ENCODE measurements around the gene PAH.

PAH gene

DNA sequence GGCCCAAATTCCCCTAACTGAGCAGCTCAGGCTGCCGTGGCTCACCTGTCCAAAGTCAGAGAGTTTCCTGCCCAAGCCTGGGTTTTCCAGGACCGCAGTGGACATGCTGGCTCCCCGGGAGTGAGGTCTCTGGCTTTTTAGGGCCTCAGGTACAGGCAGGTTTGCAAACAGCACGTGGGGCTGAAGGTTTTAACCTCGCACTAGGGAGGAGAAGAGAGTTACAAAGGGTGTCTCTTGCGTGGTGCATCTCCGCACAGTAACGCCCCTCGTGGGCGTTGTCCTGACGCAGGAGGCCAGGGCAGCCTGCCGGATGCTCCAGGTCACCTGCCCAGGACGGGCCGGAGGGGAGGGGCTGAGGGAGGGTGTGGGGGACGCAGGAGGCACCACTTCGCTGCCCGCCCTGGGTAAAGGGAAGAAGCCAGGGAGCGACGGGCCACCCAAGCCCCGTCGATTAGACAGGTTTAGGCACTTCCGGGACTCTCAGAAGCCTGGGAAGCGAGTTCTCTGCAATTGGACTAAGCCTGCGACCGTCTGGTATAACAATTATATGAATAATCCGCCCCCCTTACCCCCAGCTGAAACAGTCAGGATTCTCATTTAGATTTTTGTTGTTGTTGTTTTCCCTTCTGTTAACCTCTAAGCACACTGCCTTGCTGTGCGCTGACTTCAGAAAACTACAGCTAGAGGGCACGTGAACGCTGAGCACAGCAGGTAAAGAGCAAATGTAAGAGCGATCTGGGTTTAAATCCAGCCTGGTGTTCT is at the start of gene PAH:
Gene PAH, minus strand, starts transcription at position 219 of the 762 bp plus-strand sequence. Its CDS starts 114 bp downstream, at position 105.
- peak; percentile 18 for DNase-seq

DNA sequence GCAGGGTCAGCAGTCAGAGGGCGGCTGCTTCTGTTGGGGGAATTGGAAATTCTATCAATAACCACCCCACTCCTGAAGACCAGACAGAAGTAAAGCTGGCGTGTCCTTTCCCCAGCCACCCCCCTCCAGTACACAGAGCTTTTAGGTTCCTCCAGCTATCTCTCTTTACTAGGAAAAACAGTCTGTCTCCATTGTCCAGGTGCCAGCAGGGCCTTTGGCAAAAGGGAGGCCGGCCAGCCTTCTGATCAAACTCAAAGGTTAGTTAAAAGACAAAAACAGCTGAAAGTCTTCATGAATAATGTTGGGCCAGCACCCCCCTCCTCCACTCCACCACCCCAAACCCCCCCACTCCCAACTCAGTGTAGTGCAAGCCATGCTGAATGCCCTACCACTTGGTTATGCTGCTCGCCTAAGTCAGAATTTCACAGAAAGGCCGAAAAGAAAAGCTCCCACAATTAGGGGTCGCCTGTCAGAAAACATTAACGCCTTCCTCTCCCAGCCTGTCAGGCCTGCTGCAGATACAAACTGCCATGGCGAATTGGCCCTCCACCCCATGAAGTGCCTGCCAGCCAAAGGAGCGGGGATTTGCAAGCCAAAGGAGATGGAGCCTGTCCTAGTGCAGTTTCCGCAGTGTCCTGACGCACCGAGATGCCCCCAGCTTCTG is 49.3 kb upstream of the PAH start:
- DNase-seq: no peak

DNA sequence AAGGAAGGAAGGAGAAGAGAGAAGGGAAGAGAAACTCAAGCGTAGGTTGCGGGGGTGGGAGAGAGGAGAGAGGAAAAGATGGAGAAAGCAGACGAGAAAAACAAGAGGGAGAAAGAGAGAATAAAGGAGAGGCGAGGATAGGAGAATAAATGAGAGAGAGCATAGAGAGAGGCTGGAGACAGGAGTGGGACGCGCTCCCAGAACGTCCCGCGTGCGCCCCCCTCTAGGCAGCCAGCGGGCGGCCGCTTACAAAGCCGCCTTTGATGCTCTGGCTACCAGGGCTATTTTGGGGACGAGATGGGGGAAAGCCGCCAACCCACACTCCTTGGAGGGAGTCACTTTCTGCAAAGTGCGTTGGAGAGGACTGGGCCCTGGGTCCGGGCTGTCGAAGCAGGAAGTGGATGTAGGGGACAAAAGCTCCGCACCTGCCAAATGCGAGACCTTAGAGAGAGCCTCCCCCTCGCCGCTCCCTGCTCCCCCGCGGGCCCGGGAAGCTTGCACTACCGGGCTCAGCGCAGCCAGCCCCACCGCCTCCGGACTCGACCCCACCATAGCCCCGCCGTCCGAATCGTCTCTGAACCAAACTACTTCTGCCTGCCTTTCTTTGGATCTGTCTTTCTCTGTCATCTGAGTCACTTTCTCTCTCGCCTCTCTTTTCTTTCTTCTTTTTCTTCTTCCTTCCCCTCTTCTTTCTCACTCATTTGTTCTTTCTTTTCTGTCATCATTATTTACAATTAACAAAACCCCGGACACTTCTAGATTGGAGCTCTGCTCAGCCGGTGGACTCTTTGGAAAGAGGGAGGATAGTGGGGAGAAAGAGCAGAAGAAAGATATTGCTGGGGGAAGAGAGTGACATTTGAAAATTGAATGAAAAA is 48.5 kb upstream of the PAH start:
- DNase-seq: no peak

DNA sequence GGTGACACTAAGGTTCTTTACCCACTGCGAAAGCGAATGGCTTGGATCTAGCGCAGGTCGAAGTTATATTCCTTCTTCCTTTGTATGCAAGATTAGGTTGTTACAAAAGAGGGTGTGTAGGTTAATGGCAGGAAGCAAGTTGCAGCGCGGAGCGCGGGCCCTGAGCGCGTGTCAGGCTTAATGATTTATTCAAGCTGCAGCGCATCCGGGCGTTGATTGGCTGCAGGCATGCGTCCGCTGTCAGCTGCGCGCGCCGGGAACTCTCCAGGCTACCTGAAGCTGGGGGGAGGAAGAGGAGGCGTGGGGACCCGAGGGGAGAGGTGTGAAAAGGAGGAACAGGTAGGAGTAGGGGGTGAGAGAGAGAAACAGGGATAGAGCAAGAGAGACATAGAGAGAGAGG is 47.8 kb upstream of the PAH start:
- no peak for DNase-seq

DNA sequence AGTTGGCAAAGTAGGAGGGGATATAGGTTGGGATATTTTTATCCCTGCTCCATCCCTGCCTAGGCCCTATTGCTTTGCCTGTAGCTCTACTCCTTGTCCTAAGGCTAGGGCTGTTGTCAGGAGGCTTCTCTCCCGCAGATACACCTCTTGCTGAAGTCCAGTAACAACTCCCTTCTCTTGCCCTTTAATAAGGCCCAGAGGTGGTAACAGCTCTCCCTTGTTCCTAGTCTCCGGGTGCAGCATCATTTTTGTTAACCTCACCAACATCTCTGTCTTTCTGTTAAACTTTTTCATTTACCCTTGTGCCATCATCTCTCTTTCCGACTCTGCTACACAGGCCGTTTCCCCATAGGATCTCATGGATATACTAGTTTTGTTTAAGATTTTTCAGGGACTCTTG is 46.8 kb upstream of the PAH start:
- no peak for DNase-seq

DNA sequence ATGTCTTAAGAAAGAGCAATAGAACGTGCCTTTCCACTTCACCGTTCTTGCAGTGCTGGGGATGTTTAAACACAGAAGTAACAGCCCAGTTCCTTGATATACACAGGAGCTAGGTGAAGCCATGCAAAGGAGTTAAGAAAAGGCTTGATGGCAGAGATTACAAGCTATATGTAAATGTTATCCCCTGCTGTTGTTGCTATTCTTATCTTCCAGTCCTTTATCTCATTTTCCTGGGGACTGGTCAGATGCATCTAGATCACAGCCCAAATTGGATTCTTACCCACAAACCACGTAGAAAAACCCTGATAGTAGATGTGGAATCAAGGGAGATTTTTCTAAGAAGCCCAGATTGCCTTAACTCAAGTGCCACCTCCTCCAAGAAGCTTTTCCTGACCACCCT is 45.9 kb upstream of the PAH start:
- DNase-seq: no peak

DNA sequence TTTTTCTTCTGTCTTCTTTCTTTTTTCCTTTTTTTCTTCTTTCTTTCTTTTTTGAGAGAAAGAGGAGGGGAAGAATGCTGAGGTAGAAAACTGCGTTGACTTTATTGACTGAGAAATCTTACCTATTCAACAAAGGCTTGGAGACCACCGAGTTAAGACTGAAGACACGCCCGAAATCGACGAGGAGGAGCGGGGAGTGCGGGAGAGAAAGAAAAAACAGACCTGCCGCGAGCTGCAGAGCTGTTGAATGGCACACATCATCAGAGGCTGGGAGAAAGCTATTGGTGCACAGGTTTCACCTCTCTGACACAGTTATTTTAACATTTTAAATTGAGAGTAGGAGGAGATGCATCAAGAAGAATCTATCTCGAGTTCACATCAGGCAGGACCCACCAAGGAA is 45.5 kb upstream of the PAH start:
- no peak for DNase-seq

DNA sequence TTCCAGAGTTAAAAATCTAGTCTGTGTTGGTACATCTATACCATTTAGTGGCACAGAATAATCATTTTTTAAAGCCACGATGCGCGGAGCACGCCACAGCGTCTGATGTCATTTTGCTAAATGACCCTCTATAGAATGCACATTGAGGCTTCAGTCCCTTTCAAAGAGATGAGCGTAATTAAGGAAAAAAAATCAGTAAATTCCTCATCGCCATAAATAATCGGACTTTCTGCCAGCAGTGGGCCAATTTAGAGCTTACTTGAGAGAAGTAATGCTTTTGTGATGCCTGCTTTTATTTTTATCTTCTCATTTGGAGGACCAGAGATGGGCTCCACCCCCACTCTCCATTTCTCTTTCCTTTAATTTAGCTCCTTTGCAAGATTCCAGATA is 44.4 kb upstream of the PAH start:
- no peak for DNase-seq

DNA sequence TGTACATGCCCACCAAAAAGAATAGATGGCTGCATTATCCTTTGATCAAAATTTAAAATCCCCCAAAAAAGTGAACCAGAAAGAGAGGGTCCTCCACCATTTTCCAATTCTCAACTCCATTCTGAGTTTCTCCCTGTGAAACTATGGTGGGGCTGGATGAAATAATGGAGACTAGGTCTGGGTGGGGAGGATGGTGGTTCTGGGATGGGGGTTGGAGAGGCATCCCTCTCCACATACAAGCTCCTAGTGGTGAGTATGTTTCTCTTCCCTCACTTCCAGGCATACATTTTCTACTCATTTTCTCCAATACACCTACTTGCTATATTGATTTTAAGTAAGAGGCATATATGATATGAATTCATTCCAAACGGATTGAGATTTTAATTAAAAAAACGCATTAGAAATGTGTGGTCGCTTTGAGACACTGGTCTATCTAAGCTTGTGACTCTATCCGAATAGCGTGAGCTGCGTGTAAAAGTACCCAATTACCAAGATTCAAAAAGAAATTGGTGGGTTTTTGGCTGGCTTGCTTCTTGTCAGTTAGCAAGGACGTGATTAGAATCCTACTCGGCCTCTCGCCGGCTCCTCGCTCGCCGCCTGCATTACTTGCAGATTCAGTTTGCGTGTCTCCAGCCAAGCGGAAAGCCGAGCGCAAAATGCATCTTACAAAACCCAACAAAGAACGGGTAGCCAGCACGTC is 43.9 kb upstream of the PAH start:
- no peak for DNase-seq

DNA sequence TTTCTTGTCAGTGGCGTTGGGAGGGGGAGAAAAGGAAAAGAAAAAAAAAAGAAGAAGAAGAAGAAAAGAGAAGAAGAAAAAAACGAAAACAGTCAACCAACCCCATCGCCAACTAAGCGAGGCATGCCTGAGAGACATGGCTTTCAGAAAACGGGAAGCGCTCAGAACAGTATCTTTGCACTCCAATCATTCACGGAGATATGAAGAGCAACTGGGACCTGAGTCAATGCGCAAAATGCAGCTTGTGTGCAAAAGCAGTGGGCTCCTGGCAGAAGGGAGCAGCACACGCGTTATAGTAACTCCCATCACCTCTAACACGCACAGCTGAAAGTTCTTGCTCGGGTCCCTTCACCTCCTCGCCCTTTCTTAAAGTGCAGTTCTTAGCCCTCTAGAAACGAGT is 42.3 kb upstream of the PAH start:
- no peak for DNase-seq

DNA sequence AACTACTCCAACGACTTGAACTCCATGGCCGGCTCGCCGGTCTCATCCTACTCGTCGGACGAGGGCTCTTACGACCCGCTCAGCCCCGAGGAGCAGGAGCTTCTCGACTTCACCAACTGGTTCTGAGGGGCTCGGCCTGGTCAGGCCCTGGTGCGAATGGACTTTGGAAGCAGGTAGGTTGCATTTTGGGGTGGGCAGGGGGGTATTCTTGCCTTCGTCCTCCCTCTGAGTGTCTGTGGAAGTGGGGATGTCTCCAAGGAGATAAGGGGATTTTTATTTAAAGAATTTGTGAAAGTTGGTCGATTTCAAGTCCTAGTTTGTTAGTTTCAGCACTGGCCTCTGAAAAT is 41.8 kb upstream of the PAH start:
- no peak for DNase-seq

DNA sequence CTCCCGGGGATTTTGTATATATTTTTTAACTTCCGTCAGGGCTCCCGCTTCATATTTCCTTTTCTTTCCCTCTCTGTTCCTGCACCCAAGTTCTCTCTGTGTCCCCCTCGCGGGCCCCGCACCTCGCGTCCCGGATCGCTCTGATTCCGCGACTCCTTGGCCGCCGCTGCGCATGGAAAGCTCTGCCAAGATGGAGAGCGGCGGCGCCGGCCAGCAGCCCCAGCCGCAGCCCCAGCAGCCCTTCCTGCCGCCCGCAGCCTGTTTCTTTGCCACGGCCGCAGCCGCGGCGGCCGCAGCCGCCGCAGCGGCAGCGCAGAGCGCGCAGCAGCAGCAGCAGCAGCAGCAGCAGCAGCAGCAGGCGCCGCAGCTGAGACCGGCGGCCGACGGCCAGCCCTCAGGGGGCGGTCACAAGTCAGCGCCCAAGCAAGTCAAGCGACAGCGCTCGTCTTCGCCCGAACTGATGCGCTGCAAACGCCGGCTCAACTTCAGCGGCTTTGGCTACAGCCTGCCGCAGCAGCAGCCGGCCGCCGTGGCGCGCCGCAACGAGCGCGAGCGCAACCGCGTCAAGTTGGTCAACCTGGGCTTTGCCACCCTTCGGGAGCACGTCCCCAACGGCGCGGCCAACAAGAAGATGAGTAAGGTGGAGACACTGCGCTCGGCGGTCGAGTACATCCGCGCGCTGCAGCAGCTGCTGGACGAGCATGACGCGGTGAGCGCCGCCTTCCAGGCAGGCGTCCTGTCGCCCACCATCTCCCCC is 41.2 kb upstream of the PAH start:
- no peak for DNase-seq

DNA sequence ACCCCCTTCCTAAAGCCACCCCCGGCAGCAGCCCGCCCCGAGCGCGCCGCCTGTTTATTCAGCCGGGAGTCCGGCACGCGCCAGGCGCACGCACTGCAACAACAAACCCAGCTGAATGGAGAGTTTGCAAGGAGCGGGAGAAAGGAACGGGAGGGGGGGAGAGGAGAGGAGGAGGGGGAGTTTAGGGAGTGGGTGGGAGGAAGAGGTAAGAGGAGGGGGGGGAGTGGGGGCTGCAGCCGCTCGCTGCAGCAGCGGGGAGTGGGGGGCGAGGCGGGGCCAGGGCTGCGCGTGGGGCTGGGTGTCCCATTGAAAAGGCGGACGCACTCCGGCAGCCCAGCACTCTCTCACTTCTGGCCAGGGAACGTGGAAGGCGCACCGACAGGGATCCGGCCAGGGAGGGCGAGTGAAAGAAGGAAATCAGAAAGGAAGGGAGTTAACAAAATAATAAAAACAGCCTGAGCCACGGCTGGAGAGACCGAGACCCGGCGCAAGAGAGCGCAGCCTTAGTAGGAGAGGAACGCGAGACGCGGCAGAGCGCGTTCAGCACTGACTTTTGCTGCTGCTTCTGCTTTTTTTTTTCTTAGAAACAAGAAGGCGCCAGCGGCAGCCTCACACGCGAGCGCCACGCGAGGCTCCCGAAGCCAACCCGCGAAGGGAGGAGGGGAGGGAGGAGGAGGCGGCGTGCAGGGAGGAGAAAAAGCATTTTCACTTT is 40.5 kb upstream of the PAH start, which contains the start of gene ASCL1:
Gene ASCL1, plus strand, starts transcription at position 336 of the 712 bp plus-strand sequence. CDS start 571 bp downstream, outside the sequence.
- DNase-seq: no peak

DNA sequence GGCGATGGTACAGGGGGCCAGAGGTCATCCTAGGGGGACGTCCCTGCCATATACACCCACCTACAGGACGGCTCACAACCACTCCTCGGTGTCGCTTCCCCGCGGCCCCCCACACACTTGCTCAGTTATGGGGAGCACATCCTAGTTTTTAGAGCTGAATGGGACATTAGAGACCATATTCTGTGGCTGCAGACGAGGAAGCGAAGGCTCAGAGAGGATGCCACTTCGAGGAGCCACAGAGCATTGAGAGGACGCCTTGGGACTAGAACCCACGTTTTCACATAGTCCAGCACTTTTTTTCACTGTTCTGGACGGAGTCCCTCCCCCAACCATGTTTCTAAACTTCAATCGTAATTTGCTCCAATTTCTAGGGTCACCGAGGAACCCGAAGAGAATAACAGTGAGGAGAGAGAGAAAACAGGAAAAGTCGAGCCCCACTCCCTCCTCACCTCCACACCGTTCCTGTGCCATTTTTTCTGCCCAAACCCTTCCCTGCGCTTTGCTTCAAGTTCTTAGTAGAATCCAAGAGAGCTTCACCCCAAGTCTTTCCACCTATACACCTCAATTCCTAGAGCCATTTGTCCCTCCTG is 39.8 kb upstream of the PAH start:
- no peak for DNase-seq

DNA sequence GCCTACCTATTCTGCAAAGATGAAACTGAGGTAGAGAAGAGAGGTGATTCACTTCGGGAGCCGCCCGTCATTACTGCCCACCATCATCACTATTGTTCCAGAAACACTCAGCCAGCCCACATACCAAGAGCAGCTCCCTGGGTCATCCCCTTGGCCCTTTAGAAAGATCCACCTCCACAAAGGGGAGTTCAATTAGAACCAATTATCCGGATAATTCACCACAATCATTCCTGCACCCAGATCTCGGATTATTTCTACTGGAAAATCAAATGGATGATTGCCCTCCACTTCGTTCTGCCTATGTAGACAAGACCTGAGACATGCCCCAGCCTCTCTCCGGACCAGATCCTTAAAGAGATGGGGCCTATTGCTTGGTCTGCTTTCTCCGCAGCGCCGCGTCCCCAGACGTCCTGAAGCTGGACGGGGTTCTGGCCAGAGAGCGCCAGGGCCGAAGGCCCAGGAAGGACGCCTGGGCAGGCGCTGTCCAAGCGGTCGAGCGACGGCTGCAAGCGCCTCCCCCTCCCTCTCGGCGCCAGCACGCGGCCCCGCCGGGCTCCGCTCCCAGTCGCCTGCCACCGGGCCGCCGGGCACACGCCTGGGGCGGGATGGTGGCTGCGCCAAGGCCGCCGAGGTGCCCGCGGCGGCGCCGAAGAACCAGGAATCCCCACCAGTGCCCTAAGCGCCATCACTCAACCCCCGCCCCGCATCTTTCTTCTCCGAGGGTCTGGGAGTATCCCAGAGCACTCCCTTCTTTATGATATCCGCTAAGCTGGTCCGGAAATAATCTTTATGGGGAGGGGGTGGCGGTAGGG is 39.1 kb upstream of the PAH start:
- DNase-seq: no peak

DNA sequence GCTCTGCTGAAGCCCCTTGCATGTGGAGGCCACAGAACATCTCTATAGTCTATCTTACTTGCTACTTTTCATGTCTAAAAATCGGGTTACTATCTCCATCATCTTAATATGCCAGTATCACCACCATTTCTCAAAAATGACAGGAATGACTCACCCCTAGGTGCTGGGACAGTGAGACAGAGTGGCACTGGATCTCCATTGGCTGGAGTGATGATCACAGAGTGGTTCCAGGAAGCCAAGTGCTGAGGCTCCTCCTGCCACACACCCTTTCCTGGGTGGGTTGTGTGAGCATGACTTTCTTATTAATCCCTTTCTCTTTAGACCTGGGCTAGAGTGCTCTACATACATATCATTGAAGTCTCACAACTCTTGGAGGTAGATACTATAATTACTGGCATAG is 37.1 kb upstream of the PAH start:
- DNase-seq: no peak

DNA sequence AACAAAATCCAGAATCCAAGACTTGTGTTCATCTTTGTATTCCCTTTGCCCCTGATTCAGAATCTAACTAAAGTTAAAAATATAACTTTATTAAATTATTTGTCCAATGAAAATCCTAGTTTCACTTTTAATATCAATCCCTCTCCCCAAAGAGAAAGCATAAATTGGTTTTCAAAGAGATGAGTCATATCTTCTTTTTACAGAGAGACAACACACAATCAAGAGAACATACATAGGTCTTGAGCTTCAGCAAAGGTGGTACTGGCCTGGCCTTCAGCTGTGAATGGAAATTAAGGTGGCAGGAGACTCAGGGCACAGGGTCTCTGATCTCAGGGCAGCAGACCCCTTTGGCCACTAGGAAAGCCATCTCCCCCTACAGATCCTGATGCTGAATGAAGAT is 36.2 kb upstream of the PAH start:
- DNase-seq: no peak

DNA sequence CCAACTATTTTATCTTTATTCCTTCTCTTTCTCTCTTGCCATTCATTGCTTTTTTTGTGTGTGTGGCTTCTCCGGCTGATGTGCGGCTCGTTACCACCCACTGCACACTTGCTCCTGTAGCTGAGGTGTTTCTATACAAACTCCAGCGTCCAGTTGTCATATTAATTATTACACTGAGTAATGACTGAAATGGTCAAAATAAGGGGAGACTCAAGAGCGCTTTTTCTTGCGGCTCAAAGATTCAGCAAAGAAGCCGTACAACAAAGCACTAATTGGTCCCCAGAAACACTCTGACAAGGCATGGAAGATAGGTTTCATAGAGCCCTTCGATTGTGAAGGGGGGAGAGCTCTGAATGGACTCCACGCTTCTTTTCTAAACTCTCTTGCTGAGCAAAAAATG is 34.8 kb upstream of the PAH start:
- no peak for DNase-seq

DNA sequence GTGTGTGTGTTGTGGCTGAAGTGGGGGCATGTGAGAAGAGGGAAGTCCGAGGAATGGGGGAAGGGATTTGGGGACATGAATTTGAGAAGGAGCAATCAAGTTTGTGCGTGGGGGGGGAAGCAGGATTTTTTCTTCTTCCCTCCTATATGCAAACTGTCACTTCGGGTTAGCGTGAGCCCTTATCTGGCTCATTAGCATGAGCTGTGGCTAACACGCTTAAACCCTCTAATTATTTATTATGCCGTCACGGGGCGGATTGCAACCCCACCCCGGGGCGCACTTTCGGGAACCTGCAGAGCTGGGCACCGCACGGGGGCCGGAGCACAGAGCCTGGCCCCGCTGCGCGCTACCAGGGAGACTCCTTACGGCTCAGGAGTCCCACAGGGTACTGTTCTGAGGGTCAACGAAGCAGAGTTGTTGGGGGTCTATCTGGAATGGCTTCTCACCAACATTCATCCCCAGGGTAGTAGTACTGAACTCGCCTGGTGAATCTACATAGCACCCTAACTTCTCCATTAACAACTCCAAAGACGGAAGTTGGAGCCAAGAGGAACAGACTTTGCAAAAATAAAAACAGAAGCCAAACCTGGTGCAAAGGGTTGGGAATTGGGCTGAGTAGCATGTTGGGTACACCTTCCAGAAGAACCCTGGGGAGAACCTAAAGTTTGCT is 34.0 kb upstream of the PAH start:
- DNase-seq: no peak

Data from CD4-positive, alpha-beta T cell treated with Interleukin-17A for 4 hours (primary cell).